ENCODE measurements around the gene VPS45.
A peak's percentile ranks its signal among the peaks of the same experiment; 100 is the strongest.
"Not testable (repeated sequence)": the region's sequence is repeated elsewhere in the genome, so short reads cannot be mapped to it uniquely, and the experiment has no call there.

Gene VPS45

DNA sequence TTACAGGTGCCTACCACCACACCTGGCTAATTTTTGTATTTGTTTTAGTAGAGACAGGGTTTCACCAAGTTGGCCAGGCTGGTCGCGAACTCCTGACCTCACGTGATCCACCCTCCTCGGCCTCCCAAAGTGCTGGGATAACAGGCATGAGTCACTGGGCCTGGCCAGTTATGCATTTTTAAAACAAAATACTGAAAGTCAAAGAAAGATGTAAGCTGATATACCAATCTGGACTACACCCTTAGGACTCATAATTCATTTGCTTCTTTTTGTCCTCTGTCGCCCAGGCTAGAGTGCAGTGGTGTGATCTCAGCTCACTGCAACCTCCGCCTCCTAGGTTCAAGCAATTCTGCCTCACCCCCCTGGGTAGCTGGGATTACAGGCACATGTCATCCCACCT is 67.8 kb downstream of the VPS45 start:
- not testable (repeated sequence) for DNase-seq

DNA sequence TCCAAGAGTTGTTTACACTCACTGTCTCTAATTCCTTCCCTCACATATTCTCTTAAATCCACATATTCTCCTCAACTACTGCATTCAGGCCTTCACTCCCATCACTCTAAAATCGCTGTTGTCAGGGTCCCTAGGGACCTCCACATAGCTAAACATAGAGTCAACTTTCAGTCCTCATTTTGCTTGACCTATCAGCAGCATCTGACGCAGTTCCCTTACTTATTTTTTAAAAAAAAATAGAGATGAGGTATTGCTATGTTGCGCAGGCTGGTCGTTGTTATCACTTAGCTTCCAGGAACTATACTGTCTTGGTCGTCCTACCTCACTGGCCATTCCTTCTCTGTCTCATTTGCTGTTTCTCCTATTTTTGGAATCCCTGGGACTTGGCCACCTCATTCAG is 70.5 kb downstream of the VPS45 start:
- no peak for DNase-seq

DNA sequence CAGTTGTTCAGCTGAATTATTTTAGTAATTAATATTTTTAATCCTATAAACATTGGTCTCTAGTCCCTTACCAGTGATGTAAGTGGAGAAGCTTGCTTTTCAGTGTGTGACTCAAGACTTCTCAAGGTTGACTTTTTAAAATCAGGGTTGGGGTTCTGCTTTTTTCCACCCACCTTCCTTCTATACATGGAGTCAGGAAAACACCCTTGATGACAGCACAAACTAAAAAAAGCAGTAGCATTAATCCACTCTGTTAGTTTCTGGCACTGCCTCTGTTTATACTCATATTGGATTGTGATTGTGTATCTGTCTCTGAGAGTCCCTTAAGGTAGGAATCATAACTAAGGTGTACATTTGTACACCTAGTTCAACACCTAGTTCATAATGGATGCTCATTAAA is 73.9 kb downstream of the VPS45 start:
- no peak for DNase-seq

DNA sequence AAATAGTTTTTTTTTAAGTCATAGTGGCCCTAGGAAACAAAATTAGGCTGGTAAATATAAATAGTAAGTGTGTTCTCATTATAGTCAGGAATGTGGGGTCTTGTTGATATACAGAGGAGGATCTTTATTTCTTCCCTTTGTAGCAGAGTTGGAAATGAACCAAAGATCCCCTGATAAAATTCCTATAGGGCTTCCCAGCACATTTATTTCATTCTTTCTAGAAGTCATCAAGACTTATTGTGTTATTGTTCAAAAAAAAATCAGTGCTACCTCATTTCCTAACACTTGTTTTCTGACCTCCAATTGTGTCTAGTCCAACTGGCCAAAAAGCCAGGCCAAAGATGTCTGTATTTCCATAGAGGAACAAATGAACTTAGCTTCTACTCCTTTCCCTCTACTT is 74.5 kb downstream of the VPS45 start:
- DNase-seq = no peak

DNA sequence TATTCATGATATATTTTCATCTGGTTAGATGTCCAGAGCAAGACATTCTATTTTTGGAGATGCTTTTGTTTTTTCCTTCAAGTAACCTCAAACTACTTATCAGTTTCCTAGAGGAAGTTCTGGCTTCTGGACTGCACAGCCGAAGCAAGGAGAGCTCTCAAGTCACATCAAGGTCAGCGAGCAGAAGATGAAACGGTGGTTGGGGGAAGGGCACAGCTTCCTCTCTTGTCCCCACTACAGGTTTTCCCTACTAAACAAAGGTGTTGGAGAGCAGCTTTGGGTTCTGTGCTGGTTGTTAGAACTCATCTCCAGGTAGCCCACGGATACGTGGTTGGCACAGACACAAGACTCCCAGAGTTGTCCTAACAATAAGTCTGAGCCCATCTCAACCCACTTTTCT is 77.0 kb downstream of the VPS45 start:
- DNase-seq = no peak

DNA sequence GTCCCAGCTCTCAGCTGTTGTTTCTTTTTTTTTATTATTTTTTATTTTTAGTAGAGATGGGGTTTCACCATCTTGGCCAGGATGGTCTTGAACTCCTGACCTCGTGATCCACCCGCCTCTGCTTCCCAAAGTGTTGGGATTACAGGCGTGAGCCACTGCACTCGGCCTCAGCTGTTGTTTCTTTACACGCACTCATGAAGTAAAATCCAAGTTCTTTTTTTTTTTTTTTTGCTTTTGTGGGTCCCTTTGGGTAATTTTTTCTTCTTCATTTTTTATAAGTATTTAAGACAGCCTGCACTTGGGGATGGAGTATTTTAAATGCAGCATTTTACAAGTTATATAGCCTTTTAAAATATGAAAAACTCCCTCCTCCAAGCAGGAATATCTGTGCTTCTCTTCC is 78.4 kb downstream of the VPS45 start:
- not testable (repeated sequence) for DNase-seq

DNA sequence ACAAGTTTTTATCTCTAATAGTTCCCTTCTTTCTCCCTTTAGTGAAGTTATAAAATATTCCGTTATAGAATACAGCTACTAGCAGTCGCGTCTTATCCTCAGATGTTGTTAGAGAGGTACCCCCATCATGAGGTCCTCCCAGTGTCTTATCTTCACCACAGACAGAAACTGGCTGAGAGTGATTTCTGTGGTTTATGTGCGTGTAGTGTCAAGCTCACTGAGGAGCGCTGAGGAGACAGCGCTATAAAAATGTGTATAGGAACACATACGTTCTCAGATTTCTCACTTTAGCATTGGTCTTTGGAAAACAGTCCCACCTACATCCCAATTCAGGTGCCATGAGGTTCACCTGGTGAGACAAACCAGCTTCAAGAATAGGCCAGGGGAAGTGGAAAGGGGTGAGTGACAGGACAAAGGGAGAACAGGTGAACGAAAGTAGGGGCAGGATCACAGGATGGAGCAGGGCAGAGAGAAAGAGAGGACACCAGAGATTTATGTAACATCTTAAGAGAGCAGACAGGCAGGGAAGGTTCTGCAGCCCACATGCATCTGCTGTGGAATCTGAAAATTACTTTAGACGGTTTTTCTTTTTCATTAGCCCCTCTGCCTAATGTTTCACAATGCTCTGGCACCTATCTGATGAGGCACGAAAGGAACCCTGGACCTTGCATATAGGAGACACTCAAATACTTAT is 79.4 kb downstream of the VPS45 start:
- DNase-seq = no peak

DNA sequence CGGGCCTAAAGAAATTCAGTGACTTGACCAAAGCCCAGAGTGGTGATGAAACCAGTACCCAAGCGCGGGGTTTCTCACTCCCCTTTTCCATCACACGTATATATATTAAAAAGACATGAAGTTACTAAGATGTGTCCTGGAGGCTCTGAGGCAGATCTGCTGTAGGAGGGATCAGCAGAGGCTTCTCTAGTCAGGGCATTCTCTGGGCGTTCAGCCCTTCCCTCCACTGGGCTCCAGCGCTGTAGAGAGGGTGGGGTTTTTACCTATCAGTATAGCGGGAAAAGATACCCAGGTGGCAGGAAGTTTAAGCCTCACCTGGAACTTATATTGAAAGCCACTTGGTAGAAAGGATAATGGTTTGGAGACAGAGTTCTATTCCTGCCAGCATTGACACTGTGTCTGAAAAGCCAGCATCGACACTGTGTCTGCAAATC is 81.3 kb downstream of the VPS45 start:
- DNase-seq = peak; percentile 49

DNA sequence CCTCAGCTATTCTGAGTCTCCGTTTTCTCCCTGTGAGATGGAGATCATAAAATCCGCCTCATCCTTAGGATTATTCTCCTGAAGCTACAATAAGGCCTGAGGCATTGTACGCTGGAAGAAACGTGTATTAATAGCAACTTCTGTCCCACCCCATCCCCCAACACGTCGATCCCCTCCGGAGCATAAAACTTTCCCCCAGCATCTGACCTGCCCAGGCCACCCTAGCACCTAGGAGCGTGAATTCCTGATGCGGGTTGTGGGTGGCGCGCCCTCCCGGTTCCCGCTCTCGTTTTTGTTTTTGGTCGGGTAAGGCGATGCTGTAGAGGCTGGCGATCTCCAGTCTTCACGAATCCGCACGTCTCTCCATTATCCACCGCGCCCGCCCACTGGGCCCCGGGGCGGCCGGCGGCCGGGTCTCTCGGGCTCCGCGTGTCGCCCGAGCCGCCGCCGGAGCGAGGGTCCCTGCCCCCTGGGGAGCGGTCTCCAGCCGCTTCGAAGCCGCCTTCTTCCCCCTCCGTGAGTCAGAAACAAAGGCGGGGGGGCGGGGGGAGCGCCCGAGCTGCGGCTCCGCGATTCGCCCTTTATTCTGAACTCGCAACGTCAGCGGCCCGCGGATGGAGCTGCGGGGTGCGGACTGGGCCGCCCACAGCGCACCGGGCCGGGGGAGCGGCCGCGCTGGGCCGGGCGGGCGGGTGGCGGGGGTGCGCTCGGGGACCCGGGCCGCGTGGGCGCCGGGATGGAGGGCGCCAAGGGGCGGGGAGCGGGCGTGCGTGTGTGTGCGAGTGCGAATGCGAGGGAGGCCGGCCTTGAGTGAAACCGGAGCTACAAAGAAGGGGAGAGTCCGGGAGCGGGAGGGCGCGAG is 81.9 kb downstream of the VPS45 start, which contains the start of gene PLEKHO1:
PLEKHO1 (plus strand) TSS at position 646 of the 862 bp plus-strand sequence. CDS start 342 bp downstream, outside the sequence.
- DNase-seq = peak; percentile 93

DNA sequence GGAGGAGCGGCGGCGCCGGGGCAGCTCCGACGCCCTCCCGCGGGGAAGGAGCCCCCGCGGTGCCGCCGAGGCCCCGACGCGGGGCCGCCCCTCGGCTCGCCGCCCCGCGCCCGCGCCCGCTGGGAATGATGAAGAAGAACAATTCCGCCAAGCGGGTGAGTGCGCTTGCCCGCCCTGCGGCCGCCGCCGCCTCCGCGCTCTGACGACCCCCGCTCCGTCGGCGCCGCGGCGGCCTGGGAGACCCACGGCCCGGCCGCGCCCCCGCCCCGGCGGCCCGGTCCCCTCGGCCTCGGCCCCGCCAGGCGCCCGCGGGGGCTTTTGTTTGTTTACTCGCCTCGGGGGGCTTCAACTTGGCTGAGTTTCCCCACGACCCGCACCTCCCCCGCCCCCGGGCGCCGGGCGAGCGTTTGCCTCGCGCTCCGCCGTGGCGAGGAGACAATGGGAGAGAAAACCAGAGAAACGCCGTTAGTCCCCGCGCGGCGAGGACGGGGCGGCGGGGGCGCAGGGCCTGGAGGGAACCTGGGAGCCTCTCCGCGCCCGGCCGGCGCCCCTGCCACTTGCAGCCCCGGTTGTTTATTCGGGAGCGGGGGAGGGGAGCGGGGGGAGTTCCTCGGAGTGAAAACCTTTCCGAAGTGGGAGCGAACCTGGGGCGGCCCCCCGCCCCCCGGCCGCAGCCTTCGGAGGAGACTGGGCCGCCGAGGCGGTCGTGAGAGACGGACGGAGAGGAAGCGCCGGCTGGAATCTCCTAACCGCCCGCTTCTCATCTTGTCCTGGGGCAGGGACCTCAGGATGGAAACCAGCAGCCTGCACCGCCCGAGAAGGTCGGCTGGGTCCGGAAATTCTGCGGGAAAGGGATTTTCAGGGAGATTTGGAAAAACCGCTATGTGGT is 82.8 kb downstream of the VPS45 start:
- DNase-seq = no peak

DNA sequence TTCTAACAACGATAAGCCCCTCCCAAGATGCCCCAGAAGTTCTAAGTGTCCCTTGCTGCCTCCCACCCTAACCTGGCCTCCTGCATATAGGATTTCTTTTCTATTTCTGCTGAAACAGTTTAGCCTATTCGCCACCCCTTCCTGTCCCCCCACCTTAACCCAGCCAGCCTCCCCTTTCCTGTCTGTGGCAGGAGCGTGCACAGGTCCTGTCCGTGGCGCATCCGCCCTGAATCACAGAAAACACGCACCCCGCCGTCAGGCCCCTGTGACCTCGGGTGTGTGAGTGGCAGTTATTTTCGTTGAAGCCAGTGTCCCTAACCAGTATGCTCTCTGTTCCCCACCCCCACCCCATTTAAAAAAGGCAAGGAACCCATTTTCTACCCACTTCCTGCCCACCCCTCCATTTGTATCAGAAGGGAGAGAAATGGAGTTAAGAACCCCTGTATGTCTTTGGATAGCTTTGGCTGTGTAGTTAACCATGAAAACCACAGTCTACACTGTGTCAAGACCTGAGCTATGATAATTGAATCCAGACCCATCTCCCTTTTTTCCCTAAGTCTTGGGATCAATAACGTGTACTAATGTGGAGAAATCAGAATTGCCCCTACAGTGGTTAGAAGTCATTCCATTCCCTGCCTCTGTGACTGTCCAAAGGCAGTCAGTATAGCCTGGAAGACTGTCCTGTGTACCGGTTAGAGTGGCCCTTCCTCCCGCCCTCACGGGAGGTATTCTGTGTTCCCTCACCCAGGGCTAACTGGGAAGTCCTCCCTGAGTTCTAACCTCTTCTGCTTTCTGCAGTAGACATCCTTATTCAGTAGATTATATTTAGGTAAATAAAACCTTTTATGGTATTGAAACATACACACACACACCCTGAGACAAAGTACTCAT is 84.0 kb downstream of the VPS45 start:
- DNase-seq = peak; percentile 45

DNA sequence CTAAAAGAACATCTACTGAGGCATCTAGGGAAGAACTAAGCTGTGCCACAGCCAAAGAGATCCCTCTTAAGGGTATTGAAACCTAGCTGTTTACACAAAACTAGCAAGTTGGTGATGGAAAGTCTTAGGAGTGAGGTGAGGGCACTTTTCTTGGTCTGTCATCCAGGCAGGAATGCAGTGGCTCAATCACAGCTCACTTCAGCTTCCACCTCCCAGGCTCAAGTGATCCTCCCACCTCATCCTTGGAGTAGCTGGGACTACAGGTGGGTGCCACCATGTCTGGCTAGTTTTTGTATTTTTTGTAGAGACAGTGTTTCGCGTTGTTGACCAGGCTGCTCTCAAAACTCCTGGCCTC is 84.6 kb downstream of the VPS45 start:
- no peak for DNase-seq

DNA sequence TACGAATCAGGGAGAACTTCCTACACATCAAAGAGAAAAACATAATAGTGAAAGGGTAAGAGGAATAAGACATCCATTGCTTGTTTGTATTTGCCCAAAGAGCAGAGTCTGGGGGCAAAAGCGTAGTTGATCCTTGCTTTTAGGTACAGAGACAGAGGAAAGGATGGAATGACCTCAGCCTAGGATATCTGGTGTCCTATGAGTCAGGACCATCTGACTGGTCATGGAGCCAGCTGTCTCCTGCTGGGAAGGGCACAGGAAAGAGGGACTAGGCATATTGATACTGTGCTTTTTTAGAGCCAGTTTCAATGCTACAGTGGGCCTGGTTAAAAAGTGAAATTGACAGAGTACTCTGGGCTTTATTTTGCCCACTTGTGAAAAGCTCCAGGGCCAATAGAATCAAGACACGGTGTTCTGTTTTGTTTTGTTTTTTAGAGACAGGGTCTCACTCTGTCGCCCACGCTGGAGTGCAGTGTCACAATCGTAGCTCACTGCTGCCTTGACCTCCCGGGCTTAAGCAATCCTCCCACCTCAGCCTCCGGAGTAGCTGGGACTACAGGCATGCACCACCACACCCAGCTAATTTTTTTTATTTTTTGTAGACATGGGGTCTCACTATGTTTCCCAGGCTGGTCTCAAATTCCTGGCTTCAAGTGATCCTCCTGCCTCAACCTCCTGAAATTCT is 85.3 kb downstream of the VPS45 start:
- peak; percentile 59 for DNase-seq

DNA sequence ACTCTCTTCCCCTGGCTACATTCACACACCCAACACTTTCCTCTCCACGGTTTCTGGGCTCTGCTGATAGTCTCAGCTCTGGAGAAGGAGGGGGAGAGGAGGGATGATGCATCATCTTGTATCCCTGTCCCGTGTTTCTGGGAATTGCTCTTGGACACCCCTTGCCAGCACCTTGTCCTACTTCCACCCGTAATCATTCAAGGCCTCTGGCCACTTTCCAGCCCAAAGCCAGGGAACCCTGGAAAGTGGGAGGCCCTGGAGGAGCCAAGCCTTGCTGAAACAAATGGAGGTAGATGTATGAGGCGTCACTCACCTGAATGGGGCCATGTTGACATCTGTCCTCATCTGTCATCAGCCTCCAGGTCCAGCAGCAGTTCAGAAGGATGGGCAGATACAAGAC is 86.6 kb downstream of the VPS45 start:
- no peak for DNase-seq

DNA sequence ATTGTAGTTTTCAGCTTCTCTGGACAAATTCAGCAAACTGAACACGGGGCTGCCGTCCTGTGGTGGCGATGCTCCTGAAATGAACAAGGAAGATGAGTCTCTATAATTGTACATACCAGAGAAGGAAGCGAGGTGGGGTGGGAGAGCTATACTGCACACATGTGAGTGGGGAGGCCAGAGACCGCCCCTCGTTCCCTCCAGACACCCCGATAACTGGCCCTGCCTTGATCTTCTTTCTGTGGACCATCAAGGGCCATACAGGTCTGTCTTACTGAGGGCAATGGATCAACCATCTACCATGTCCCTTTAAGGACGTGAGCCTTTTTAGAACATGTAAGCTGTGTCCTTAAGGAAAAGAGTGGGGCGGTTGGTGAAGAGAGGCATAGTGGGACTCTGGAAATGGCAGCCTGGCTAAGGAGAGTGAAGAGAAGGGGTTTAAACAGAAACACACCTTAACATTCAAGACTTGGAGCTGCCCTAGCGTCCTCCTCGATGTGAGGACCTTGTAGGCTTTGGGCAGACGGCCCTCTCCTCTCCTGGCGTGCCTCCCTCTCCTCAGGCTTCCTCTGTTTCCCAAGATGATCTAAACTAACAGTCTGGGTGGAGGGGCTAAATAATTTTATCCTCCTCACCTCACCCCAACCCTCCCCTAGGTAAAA is 88.0 kb downstream of the VPS45 start:
- DNase-seq = no peak

DNA sequence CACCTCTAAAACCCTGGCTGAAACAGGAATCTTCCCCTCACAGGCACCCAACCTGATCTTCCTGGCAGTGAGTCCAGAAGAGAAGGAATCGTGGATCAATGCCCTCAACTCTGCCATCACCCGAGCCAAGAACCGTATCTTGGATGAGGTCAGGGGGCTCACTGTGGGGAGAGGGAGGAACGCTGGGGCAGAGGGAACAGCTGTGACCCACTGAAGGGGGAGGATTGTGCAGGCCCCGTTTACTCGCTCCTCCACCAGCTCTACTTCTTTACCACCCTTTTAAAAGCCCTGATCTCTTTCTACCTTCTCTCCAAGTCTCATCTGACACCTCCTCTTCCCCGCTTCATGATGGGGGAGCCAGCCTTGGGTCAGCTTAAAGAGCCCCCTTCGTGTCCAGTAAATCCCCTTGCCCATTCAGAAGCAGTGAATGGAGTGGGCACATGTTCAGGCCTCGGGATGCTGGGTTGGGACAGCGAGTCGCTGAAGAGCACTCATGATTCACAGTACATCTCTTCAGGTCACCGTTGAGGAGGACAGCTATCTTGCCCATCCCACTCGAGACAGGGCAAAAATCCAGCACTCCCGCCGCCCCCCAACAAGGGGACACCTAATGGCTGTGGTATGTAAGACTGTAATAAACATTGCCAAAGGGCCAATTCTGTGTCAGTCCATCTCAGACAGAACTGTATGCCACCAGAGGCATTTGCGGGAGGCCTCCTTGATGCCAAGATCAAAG is 89.5 kb downstream of the VPS45 start:
- DNase-seq = peak; percentile 78

DNA sequence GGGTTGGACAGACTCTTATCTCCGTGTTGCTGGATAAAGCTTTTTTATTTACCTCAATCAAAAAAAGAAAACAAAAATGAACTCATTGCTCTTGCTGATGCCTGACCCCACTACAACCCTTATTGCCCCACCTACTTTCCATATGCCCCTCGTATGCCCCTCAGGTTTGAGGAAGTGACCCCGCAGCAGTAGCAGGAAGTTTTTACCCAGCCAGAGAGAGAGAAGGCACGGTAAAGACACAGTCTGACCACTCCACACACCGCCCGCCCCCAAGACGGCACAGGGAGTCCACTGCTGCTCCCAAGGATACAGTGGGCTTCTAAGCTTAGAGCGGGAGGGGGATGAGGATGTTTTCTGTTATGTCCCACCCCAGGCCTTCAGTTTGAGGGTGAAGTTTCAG is 92.0 kb downstream of the VPS45 start:
- no peak for DNase-seq

DNA sequence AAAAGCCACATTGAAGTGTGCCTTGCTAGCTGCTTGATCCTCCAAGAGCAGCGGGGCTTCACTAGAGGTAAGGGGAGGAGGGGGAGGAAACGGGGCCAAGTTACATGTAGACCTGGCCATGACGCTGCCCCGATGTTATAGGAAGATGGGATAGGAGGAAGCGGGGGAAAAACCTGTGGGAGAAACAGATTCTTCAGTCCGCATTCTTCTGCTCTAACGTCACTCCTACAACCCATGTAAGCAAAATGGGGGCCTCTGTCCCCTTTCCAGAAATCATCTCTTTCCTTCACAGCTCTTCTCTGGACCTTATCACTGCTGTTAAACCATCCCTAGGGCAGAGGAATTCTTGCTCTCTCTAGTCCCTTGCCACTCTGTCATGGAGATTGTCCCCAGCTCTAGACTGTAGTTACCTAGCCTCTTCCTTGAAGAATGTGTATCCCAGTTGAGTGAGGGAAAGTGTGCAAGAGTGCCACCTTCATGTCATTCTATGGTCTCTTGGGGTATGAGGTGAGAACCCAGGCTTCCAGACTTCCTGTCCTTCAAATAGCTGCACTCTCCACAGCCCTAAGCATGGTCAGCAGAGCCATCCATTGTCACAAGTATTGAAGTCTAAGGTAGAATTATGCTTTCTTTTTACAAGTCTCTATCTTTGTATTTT is 93.5 kb downstream of the VPS45 start:
- DNase-seq = peak; percentile 79

DNA sequence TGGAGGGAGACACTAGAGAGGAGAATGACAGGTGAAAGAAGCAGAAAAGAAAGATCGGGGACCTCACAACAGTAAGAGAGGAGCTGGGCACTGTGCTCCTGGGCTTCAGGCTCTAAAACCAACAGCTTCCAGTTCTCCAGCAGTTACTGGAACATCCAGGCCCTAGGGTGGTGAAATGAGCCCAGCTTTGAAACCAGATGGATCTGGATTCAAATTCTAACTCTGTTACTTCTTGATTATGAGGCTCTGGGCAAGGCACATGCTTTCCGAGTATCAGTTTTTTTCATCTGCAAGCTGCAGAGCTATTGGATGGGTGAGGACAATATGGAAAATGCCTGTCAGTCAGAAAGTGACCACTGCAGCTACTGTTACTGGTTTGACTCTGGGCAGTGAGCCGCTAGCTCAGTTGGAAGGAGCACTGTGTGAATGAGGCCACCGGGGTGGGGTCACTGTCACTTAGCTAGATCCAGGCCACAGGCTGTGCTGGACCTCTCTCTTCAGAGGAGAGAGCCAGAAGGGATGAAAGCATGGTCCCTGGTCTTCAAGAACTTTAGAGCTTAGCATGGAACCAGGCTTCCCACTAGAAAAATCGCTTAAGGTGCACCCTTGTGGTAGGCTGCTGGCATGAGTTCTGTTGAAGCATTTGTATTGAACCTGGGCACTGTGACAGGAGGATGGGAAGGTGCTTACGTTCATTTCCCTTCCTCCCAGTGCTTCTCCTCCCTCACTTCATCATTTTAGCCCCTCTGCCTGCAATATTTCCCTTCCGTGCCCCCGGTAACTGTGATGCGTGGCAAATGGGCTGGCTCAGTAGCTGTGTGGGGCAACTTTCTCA is 94.4 kb downstream of the VPS45 start:
- peak; percentile 66 for DNase-seq

Measured in fibroblast of skin of right biceps (primary cell).